HG03025 (cell line): ENCODE measurements around the gene PPP4R2.

ENCODE experiments used
- ATAC-seq: cut with Tn5 transposase; IDR thresholded peaks from one replicate; pipeline ENCODE4 v1.9.1; 2021; ENCODE audit warnings: mild to moderate bottlenecking, moderate library complexity; ENCODE audit not compliant: unreplicated experiment, low FRiP score

Gene PPP4R2

GRCh38 chr3:73021301-73021835 is 24.8 kb downstream of the PPP4R2 start:
- ATAC-seq = no peak

GRCh38 chr3:73024836-73025235 is 28.2 kb downstream of the PPP4R2 start:
- no peak for ATAC-seq

GRCh38 chr3:73026111-73026759 is 29.6 kb downstream of the PPP4R2 start:
- no peak for ATAC-seq

GRCh38 chr3:73026760-73027113 is 30.1 kb downstream of the PPP4R2 start:
- ATAC-seq = no peak

GRCh38 chr3:73028803-73029202 is 32.2 kb downstream of the PPP4R2 start:
- no peak for ATAC-seq

GRCh38 chr3:73029321-73029796 is 32.7 kb downstream of the PPP4R2 start:
- no peak for ATAC-seq

- no peak for ATAC-seq
Measured at GRCh38 chr3:73030073-73030597, 33.5 kb downstream of the PPP4R2 start.

GRCh38 chr3:73031573-73032103 is 35.0 kb downstream of the PPP4R2 start:
- ATAC-seq = no peak

GRCh38 chr3:73036694-73037591 is 40.3 kb downstream of the PPP4R2 start:
- no peak for ATAC-seq

- ATAC-seq = no peak
Measured at GRCh38 chr3:73041537-73041936, 44.9 kb downstream of the PPP4R2 start.

GRCh38 chr3:73043414-73043813 is 46.8 kb downstream of the PPP4R2 start:
- no peak for ATAC-seq

- no peak for ATAC-seq
Measured at GRCh38 chr3:73045391-73045790, 48.8 kb downstream of the PPP4R2 start.

GRCh38 chr3:73046195-73046594 is 49.6 kb downstream of the PPP4R2 start:
- ATAC-seq = no peak

GRCh38 chr3:73049319-73049718 is 52.7 kb downstream of the PPP4R2 start:
- ATAC-seq = no peak

- ATAC-seq = no peak
Measured at GRCh38 chr3:73052857-73053256, 56.2 kb downstream of the PPP4R2 start.

GRCh38 chr3:73055583-73055982 is 59.0 kb downstream of the PPP4R2 start:
- no peak for ATAC-seq

- ATAC-seq = no peak
Measured at GRCh38 chr3:73056014-73056844, 59.6 kb downstream of the PPP4R2 start.

GRCh38 chr3:73056845-73057150 is 60.2 kb downstream of the PPP4R2 start:
- no peak for ATAC-seq

- ATAC-seq = no peak
Measured at GRCh38 chr3:73060302-73060723, 63.7 kb downstream of the PPP4R2 start.

GRCh38 chr3:73061416-73061815 is 64.8 kb downstream of the PPP4R2 start, which contains the start of gene EBLN2:
Gene EBLN2 (plus strand): TSS chr3:73061659. CDS start chr3:73062082, 423 bp downstream.
- ATAC-seq = no peak
